ENCODE results near the gene PCDHGA10.

The PCDHGA10 gene

GRCh38 chr5:141419074-141419880 lies 6.5 kb downstream of the PCDHGA10 start:
- Histone ChIP-seq H3K4me3 (ENCODE audit: low read length) (no peak overlapping the region), H3K79me1 (ENCODE audit: low read length) (no peaks in the 10 kb centered on the region), H3K79me2 (ENCODE audit: control insufficient read depth, insufficient read depth, low read length) (no peaks in the 10 kb centered on the region), H3K4me1 (ENCODE audit: control insufficient read depth, low read depth, low read length) (no peaks in the 10 kb centered on the region), H3K18ac (ENCODE audit: low read length) (no peak overlapping the region), H3K36me3 (ENCODE audit: control insufficient read depth, insufficient read depth, low read length) (no peaks in the 10 kb centered on the region), H3K27ac (ENCODE audit: low read depth, low read length) (no peak overlapping the region), H2BK5ac (ENCODE audit: low read length) (no peak overlapping the region), H2BK120ac (ENCODE audit: low read depth, low read length) (no peak overlapping the region), H2BK15ac (replicated peaks; ENCODE audit: low read depth) (no peak overlapping the region), H4K5ac (ENCODE audit: low read length) (no peak overlapping the region), H2AK5ac (ENCODE audit: low read length) (no peak overlapping the region), H3K4me2 (ENCODE audit: low read length) (no peak overlapping the region), H3K56ac (ENCODE audit: low read length) (no peak overlapping the region), H3K9ac (ENCODE audit: low read length) (no peak overlapping the region), H3K23ac (ENCODE audit: low read length) (no peak overlapping the region), H3K4ac (ENCODE audit: low read depth, low read length) (no peak overlapping the region), H3K27me3 (ENCODE audit: insufficient read depth, low read length, poor library complexity) (no peaks in the 10 kb centered on the region), H4K8ac (ENCODE audit: low read depth, low read length) (no peak overlapping the region)
- no CpG with 5 or more reads among the region's 74 CpGs for WGBS (ENCODE audit: extremely low coverage, insufficient coverage, low lambda C conversion rate)
- DNase-seq: no peak

DNA sequence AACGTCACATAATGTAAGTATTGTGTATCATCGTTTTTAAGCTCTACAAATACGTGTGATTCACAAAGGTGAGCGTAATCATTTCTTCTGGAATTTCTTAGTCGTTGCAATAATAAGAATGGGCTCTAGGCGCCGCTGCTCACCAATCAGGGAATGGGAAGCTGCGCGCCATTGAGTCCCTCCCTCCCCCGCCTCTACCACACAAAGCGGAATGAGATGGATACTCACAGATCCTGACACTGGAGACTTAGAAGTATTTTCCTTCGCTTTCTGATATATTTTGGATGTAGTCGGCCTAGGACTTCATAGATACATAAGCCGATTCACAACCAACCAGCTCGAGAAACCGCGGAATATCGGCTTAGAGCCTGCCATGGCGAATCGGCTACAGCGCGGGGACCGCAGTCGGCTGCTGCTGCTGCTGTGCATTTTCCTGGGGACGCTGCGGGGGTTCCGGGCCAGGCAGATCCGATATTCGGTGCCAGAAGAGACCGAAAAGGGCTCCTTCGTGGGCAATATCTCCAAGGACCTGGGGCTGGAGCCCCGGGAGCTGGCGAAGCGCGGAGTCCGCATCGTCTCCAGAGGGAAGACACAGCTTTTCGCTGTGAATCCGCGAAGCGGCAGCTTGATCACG lies 8.2 kb downstream of the PCDHGA10 start, which contains the start of gene PCDHGA11:
PCDHGA11 (plus strand) TSS at position 197 of the 634 bp plus-strand sequence; CDS start at position 374, 177 bp downstream.
- no peak within 1 kb of the TSS for H4K8ac ChIP-seq (ENCODE audit: low read depth, low read length)
- no peaks in the 10 kb centered on the region for H3K27me3 ChIP-seq (ENCODE audit: insufficient read depth, low read length, poor library complexity)
- H3K36me3 ChIP-seq (ENCODE audit: control insufficient read depth, insufficient read depth, low read length): no peaks in the 10 kb centered on the region
- H3K4ac ChIP-seq (ENCODE audit: low read depth, low read length): no peak within 1 kb of the TSS
- no peak within 1 kb of the TSS for H2BK15ac ChIP-seq (replicated peaks; ENCODE audit: low read depth)
- no peaks in the 10 kb centered on the region for H3K79me2 ChIP-seq (ENCODE audit: control insufficient read depth, insufficient read depth, low read length)
- no peak within 1 kb of the TSS for H2BK5ac ChIP-seq (ENCODE audit: low read length)
- no peak within 1 kb of the TSS for H3K18ac ChIP-seq (ENCODE audit: low read length)
- WGBS (ENCODE audit: extremely low coverage, insufficient coverage, low lambda C conversion rate): no CpG with 5 or more reads among the region's 42 CpGs
- no peak within 1 kb of the TSS for H2BK120ac ChIP-seq (ENCODE audit: low read depth, low read length)
- H2AK5ac ChIP-seq (ENCODE audit: low read length): no peak within 1 kb of the TSS
- H3K4me1 ChIP-seq (ENCODE audit: control insufficient read depth, low read depth, low read length): no peaks in the 10 kb centered on the region
- no peak within 1 kb of the TSS for H3K4me3 ChIP-seq (ENCODE audit: low read length)
- no peak within 1 kb of the TSS for H3K27ac ChIP-seq (ENCODE audit: low read depth, low read length)
- H3K56ac ChIP-seq (ENCODE audit: low read length): no peak within 1 kb of the TSS
- no peak within 1 kb of the TSS for H3K23ac ChIP-seq (ENCODE audit: low read length)
- no peak within 1 kb of the TSS for H4K5ac ChIP-seq (ENCODE audit: low read length)
- DNase-seq: peak; percentile 73
- H3K9ac ChIP-seq (ENCODE audit: low read length): no peak within 1 kb of the TSS
- H3K79me1 ChIP-seq (ENCODE audit: low read length): no peaks in the 10 kb centered on the region
- no peak within 1 kb of the TSS for H3K4me2 ChIP-seq (ENCODE audit: low read length)

DNA sequence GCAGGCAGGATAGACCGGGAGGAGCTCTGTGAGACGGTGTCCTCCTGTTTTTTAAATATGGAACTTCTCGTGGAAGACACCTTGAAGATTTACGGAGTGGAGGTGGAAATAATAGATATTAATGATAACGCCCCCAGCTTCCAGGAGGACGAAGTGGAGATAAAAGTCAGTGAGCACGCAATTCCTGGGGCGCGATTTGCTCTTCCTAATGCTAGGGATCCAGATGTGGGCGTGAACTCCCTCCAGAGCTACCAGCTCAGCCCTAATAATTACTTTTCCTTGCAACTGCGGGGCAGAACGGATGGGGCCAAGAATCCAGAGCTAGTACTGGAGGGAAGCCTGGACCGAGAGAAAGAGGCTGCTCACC lies 8.7 kb downstream of the PCDHGA10 start:
- H3K79me1 ChIP-seq (ENCODE audit: low read length): no peaks in the 10 kb centered on the region
- no peak overlapping the region for H2AK5ac ChIP-seq (ENCODE audit: low read length)
- no peaks in the 10 kb centered on the region for H3K4me1 ChIP-seq (ENCODE audit: control insufficient read depth, low read depth, low read length)
- no peak overlapping the region for H2BK120ac ChIP-seq (ENCODE audit: low read depth, low read length)
- no peaks in the 10 kb centered on the region for H3K79me2 ChIP-seq (ENCODE audit: control insufficient read depth, insufficient read depth, low read length)
- H3K9ac ChIP-seq (ENCODE audit: low read length): no peak overlapping the region
- no peak overlapping the region for H3K4me3 ChIP-seq (ENCODE audit: low read length)
- no peak overlapping the region for H3K4ac ChIP-seq (ENCODE audit: low read depth, low read length)
- no peak overlapping the region for H3K18ac ChIP-seq (ENCODE audit: low read length)
- H3K56ac ChIP-seq (ENCODE audit: low read length): no peak overlapping the region
- H3K27me3 ChIP-seq (ENCODE audit: insufficient read depth, low read length, poor library complexity): no peaks in the 10 kb centered on the region
- H3K36me3 ChIP-seq (ENCODE audit: control insufficient read depth, insufficient read depth, low read length): no peaks in the 10 kb centered on the region
- no peak overlapping the region for H3K4me2 ChIP-seq (ENCODE audit: low read length)
- H3K23ac ChIP-seq (ENCODE audit: low read length): no peak overlapping the region
- H3K27ac ChIP-seq (ENCODE audit: low read depth, low read length): no peak overlapping the region
- H2BK15ac ChIP-seq (replicated peaks; ENCODE audit: low read depth): no peak overlapping the region
- no peak overlapping the region for H4K8ac ChIP-seq (ENCODE audit: low read depth, low read length)
- H2BK5ac ChIP-seq (ENCODE audit: low read length): no peak overlapping the region
- no peak for DNase-seq
- no CpG with 5 or more reads among the region's 13 CpGs for WGBS (ENCODE audit: extremely low coverage, insufficient coverage, low lambda C conversion rate)
- no peak overlapping the region for H4K5ac ChIP-seq (ENCODE audit: low read length)

DNA sequence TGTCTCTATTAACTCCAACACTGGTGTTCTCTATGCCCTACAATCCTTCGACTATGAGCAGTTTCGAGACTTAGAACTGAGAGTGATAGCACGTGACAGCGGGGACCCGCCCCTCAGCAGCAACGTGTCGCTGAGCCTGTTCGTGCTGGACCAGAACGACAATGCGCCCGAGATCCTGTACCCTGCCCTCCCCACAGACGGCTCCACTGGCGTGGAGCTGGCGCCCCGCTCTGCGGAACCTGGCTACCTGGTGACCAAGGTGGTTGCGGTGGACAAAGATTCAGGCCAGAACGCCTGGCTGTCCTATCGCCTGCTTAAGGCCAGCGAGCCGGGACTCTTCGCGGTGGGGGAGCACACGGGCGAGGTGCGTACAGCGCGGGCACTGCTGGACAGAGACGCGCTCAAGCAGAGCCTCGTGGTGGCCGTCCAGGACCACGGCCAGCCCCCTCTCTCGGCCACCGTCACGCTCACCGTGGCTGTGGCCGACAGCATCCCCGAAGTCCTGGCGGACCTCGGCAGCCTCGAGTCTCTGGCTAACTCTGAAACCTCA lies 10.0 kb downstream of the PCDHGA10 start:
- H3K4ac ChIP-seq (ENCODE audit: low read depth, low read length): no peak overlapping the region
- no peak overlapping the region for H3K4me3 ChIP-seq (ENCODE audit: low read length)
- no peaks in the 10 kb centered on the region for H3K27me3 ChIP-seq (ENCODE audit: insufficient read depth, low read length, poor library complexity)
- H3K4me1 ChIP-seq (ENCODE audit: control insufficient read depth, low read depth, low read length): no peaks in the 10 kb centered on the region
- H3K18ac ChIP-seq (ENCODE audit: low read length): no peak overlapping the region
- no peaks in the 10 kb centered on the region for H3K79me1 ChIP-seq (ENCODE audit: low read length)
- no peak overlapping the region for H2BK120ac ChIP-seq (ENCODE audit: low read depth, low read length)
- H2BK5ac ChIP-seq (ENCODE audit: low read length): no peak overlapping the region
- H4K5ac ChIP-seq (ENCODE audit: low read length): no peak overlapping the region
- H3K9ac ChIP-seq (ENCODE audit: low read length): no peak overlapping the region
- no peak overlapping the region for H3K4me2 ChIP-seq (ENCODE audit: low read length)
- no peak overlapping the region for H3K56ac ChIP-seq (ENCODE audit: low read length)
- DNase-seq: no peak
- H3K36me3 ChIP-seq (ENCODE audit: control insufficient read depth, insufficient read depth, low read length): no peaks in the 10 kb centered on the region
- no peak overlapping the region for H3K23ac ChIP-seq (ENCODE audit: low read length)
- WGBS (ENCODE audit: extremely low coverage, insufficient coverage, low lambda C conversion rate): no CpG with 5 or more reads among the region's 42 CpGs
- H4K8ac ChIP-seq (ENCODE audit: low read depth, low read length): no peak overlapping the region
- H2BK15ac ChIP-seq (replicated peaks; ENCODE audit: low read depth): no peak overlapping the region
- H3K79me2 ChIP-seq (ENCODE audit: control insufficient read depth, insufficient read depth, low read length): no peaks in the 10 kb centered on the region
- no peak overlapping the region for H2AK5ac ChIP-seq (ENCODE audit: low read length)
- H3K27ac ChIP-seq (ENCODE audit: low read depth, low read length): no peak overlapping the region

GRCh38 chr5:141427783-141428426 lies 15.1 kb downstream of the PCDHGA10 start:
- no peaks in the 10 kb centered on the region for H3K79me1 ChIP-seq (ENCODE audit: low read length)
- no peak overlapping the region for H4K5ac ChIP-seq (ENCODE audit: low read length)
- H2BK5ac ChIP-seq (ENCODE audit: low read length): no peak overlapping the region
- no peak overlapping the region for H2AK5ac ChIP-seq (ENCODE audit: low read length)
- H2BK15ac ChIP-seq (replicated peaks; ENCODE audit: low read depth): no peak overlapping the region
- H3K27me3 ChIP-seq (ENCODE audit: insufficient read depth, low read length, poor library complexity): no peaks in the 10 kb centered on the region
- no peak overlapping the region for H3K9ac ChIP-seq (ENCODE audit: low read length)
- no peak overlapping the region for H4K8ac ChIP-seq (ENCODE audit: low read depth, low read length)
- H3K56ac ChIP-seq (ENCODE audit: low read length): no peak overlapping the region
- H3K27ac ChIP-seq (ENCODE audit: low read depth, low read length): no peak overlapping the region
- no peak overlapping the region for H3K4me3 ChIP-seq (ENCODE audit: low read length)
- no peak overlapping the region for H3K4ac ChIP-seq (ENCODE audit: low read depth, low read length)
- H3K4me2 ChIP-seq (ENCODE audit: low read length): no peak overlapping the region
- no peaks in the 10 kb centered on the region for H3K36me3 ChIP-seq (ENCODE audit: control insufficient read depth, insufficient read depth, low read length)
- no peak for DNase-seq
- no peaks in the 10 kb centered on the region for H3K79me2 ChIP-seq (ENCODE audit: control insufficient read depth, insufficient read depth, low read length)
- no peak overlapping the region for H2BK120ac ChIP-seq (ENCODE audit: low read depth, low read length)
- H3K4me1 ChIP-seq (ENCODE audit: control insufficient read depth, low read depth, low read length): no peaks in the 10 kb centered on the region
- WGBS (ENCODE audit: extremely low coverage, insufficient coverage, low lambda C conversion rate): no CpG with 5 or more reads among the region's 53 CpGs
- H3K18ac ChIP-seq (ENCODE audit: low read length): no peak overlapping the region
- no peak overlapping the region for H3K23ac ChIP-seq (ENCODE audit: low read length)

Data from mesendoderm (in vitro differentiated cells).